Activated CD8-positive, alpha-beta memory T cell treated with anti-CD3 and anti-CD28 coated beads for 24 hours (primary cell): ENCODE measurements around the gene ZNF641.
"Not testable (repeated sequence)": the region's sequence is repeated elsewhere in the genome, so short reads cannot be mapped to it uniquely, and the experiment has no call there.

ENCODE experiments used
- DNase-seq: peaks from one replicate; pipeline ENCODE4 v3.0.0-alpha.2; 2020

The ZNF641 gene

DNA sequence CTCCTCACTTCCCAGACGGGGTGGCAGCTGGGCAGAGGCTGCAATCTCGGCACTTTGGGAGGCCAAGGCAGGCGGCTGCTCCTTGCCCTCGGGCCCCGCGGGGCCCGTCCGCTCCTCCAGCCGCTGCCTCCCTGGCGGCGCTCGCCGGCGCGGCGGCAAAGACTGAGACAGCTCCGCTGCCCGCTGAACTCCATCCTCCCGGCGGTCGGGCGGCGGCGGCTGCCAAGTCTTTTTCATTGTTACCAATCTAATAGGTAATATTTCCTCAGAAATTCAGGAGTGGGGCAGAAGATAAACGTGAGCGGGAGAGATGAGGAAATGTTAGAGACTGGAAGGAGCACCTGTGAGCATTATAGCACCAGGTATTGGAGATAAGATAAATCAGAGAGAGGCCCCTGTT lies 17.0 kb downstream of the ZNF641 start:
- DNase-seq, result not testable (repeated sequence)

- no peak for DNase-seq
Measured at GRCh38 chr12:48331399-48331798, 19.3 kb downstream of the ZNF641 start.

GRCh38 chr12:48329199-48329939 lies 21.4 kb downstream of the ZNF641 start:
- no peak for DNase-seq

GRCh38 chr12:48316491-48316890 lies 34.2 kb downstream of the ZNF641 start:
- DNase-seq, result no peak

- no peak for DNase-seq
Measured at GRCh38 chr12:48311313-48311712, 39.4 kb downstream of the ZNF641 start.

GRCh38 chr12:48307269-48307668 lies 43.5 kb downstream of the ZNF641 start:
- no peak for DNase-seq

DNA sequence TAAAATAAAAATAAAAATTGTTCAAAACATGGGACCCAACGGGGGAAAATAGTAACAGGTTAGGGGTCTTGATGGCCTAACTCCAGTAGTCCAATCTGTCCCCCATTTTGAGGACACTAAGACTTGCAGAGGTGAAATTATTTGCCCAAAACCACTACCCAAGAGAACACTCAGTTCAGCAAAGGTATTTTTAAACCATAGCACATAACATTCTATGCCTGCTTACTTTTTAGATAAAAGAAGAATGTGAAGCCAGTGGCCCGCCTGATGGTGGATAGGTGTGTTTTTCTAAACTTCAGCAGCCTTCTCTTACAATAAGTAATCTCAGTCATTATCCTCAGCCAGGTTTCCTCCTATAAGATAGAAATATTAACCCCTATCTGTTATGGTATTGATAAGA lies 45.5 kb downstream of the ZNF641 start:
- no peak for DNase-seq

- no peak for DNase-seq
Measured at GRCh38 chr12:48302161-48302911, 48.4 kb downstream of the ZNF641 start.

DNA sequence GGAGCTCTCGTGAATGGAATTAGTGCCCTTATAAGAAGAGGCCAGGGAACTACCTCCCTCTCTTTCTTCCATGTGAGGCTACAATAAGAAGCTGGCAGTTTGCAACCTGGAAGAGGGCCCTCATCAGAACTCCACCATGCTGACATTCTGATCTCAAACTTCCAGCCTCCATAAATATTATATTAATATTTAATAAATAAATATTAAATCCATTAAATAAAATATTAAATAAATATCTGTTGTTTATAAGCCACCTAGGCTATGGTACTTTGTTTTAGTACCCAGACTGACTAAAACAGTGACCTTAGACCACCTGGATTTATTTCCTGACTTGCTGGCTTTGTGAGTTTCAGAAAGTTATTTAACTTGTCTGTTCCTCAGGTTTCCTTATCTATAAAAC lies 49.9 kb downstream of the ZNF641 start:
- no peak for DNase-seq

DNA sequence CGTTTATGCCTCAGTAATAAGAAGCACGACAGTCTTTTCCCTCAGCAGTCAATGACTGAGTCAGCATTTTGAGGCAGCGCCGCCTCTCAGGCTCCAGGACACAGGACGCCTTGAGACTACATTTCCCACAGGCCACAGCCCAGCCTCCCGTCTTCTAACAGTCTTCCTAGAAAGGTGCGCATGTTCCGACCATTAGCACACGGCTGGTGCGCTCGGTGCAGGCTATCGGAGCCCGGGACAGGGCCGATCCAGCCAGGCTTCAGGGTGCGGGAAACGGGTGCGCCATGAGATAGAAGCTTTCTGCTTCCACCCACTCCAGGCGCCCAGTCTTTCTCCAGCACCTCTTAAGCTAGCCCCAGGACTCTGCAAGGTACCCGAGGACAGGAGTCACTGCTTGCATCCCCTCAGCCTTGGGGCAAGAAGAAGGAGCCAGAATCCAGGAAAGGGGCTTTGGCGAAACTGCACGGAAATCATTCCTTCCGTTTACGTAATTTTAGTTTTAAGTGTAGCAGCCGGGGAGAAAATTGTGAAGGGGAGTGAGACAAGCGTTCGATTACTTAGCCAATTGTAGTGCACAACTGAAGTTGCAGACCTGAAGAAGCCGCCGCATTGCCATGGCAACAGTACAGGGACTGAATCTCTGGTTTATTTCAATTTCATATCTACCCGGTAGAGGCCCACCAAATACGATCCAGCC lies 54.0 kb downstream of the ZNF641 start:
- peak; percentile 71 for DNase-seq

DNA sequence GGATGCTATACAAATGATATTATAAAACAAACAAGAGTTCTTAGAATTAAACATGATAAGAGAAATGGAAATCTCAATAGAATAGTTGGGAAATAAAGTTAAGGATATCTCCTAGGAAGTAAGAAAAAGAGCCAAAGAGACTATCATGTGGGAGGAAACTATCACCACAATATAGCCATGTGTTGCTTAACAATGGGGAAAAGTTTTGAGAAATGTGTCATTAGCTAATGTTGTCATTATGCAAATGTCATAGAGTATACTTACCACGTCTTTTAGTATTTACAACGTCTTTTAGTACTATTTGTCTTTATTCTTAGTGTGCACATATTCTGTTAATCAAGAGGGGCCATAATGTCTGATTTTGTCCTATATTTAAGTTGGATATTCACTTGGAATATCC lies 58.7 kb downstream of the ZNF641 start:
- DNase-seq, result no peak

DNA sequence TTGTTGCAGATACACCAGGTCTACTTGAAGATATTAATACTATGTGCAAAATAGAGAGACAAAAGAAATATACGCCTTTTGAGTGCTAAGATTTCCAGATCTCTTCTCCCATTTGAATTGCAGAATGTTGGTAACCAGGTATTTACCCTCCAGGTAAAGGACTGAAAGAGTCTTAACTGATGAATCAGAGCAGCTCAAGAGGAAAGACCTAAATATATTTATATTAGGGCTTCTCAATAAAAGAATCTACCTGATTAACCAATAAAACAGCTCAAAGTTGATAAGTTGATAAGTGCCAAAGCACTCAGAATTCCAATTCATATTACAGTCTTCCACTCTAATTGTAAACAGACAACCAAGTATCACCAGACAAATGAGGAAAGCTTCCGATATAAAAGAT lies 59.2 kb downstream of the ZNF641 start:
- no peak for DNase-seq

DNA sequence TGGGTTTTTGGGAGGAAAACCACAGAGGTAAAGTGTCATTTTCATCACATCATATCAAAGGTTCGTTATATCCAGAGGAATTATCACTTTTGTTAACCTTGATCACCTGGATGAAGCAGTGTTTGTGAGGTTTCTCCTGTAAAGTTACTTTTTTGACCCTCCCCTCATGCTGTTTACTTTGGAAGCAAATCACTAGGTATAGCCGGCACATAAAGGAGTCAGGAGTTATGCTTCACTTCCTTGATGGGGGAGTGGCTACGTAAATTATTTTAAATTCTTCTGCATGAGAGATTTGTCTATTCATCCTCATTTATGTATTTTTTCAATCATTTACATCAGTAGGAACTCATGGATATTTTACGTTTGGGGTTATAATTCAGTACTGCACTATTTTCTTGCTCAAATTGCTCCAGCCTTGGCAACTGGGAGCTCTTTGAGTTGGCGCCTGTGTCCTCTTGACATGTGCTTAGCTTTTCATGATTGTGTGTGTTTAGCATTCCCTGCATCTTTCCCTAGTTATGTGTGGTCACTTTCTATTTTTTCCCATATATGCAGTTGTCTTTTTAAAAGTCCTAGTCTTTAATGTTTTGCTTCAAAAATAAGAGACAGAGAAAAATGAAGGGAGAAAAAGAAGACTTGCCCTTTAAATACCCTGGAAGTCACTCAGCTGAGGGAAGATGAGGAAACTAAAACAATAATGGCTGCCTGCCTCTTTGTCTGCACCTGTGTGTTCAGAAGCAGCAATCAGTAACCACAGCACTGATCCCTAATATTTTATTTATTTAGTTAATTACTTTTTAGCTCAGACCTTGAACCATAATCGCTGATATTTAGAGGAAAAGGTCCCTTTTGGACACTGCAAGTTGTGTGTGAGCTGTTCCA lies 62.1 kb downstream of the ZNF641 start:
- DNase-seq, result no peak
